Activated CD4-positive, alpha-beta T cell treated with anti-CD3 and anti-CD28 coated beads for 24 hours (primary cell): ENCODE results near the gene OR51V1.

Experiments
- DNase-seq, 2 donors: peaks; one replicate each; pipeline ENCODE4 v3.0.0-alpha.2; 2020; ENCODE audit warnings: low read depth in 2 of 2

OR51V1 gene

DNA sequence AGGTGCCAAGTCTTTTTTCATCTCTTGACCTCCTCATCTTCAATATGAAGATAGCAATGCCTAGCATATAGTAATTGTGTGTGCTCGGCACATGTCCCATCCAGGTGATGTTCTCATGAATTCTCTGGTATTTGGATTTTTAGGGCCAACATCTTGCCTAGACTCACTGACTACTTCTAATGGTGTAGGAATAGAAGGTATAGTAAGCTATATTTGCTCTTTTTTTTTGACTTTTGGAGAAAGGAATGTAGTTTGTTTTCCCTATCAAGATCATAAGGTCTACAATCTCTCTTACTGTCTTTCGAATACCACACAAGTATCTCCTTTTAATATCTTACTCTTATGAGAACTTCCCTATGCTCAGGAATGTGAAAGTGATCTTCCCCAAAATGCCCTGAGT is 30.6 kb upstream of the OR51V1 start:
- no peak for DNase-seq

DNA sequence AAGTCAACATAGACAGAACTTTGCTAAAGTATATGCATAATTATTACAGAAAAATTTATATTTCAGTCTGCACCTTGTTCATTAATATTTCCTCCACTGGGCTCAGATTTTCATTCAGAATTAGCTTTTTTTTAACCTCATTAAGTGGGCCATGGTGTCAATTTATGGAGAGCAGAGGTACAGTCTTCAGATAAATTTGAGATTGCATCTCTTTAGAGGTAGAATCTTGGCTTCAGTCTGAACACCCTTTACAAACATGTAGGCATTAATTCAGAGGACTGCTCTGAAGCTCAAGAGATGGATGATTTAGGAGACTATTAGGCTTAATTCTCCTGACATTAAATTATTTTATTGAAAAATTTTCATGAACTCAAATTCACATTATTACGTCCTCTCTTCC is 29.8 kb upstream of the OR51V1 start:
- DNase-seq = no peak

DNA sequence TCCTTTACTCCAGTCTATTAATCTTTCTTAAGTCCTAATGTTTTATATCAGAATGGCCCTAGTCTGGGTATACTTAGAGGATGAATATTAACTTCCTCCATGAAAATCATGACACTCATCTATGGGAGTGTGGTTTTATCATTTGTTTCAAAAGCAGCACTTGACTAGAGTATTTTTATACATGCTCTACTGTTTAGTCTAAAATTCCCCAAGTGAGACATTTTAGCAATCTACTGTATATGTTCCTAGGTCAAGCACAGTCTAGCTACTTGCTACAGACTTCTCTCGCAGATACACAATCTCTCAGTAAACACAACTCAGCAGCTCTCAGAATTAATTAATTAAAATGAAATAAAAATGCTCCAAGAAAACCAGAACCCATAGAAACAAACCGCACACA is 29.3 kb upstream of the OR51V1 start:
- no peak for DNase-seq

GRCh38 chr11:5229356-5229755 is 28.9 kb upstream of the OR51V1 start:
- DNase-seq = no peak

DNA sequence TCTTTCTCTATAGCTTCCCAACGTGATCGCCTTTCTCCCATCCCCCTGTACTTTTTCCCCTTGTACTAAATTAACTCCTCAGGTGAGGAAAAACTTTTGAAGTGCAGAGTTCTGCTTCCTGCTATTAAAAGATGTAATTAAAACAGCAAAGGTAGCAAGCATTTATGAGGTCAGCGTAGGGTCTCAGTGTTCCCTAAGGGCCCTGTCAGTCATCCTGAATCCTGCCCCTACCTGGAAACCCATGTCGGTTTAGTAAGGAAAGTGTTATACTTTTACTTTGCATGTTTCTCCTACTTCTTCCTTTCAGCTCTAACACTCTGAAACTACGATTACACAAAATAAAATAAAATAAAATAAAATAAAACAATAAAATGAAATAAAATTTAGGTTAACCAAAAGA is 27.6 kb upstream of the OR51V1 start:
- no peak for DNase-seq

DNA sequence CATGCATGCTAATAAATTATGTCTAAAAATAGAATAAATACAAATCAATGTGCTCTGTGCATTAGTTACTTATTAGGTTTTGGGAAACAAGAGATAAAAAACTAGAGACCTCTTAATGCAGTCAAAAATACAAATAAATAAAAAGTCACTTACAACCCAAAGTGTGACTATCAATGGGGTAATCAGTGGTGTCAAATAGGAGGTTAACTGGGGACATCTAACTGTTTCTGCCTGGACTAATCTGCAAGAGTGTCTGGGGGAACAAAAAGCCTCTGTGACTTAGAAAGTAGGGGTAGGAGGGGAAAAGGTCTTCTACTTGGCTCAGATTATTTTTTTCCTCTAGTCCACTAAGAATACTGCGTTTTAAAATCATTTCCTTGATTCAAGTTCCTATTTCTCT is 27.2 kb upstream of the OR51V1 start:
- DNase-seq = no peak

DNA sequence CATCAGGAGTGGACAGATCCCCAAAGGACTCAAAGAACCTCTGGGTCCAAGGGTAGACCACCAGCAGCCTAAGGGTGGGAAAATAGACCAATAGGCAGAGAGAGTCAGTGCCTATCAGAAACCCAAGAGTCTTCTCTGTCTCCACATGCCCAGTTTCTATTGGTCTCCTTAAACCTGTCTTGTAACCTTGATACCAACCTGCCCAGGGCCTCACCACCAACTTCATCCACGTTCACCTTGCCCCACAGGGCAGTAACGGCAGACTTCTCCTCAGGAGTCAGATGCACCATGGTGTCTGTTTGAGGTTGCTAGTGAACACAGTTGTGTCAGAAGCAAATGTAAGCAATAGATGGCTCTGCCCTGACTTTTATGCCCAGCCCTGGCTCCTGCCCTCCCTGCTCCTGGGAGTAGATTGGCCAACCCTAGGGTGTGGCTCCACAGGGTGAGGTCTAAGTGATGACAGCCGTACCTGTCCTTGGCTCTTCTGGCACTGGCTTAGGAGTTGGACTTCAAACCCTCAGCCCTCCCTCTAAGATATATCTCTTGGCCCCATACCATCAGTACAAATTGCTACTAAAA is 26.3 kb upstream of the OR51V1 start, which contains the start of gene HBB:
TSS of gene HBB (minus strand) at position 340 of the 579 bp plus-strand sequence. CDS start at position 290, 50 bp downstream.
- no peak for DNase-seq

GRCh38 chr11:5225480-5225871 is 25.0 kb upstream of the OR51V1 start:
- no peak for DNase-seq

- no peak for DNase-seq
Observed at GRCh38 chr11:5224538-5225479, 24.3 kb upstream of the OR51V1 start.

- DNase-seq = no peak
Observed at GRCh38 chr11:5223686-5224085, 23.2 kb upstream of the OR51V1 start.

GRCh38 chr11:5223146-5223545 is 22.7 kb upstream of the OR51V1 start:
- DNase-seq = no peak

- no peak for DNase-seq
Observed at GRCh38 chr11:5210376-5210885, 9.9 kb upstream of the OR51V1 start.

DNA sequence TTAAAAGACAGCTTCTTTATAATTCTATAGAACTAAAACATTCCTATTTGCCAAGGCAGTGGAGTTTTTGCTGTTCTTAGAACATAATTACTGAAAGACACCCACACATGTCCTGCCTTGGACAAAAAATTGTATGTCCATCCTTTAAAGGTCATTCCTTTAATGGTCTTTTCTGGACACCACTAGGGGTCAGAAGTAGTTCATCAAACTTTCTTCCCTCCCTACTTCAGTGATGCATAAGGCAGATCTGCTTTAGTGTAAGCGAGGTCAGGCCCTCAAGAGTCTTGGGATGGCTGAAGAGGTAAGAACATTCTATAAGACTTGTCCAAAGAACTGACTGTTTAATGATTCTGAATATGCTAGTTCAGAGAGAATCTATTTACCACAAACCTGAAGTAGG is 4.3 kb upstream of the OR51V1 start:
- no peak for DNase-seq

DNA sequence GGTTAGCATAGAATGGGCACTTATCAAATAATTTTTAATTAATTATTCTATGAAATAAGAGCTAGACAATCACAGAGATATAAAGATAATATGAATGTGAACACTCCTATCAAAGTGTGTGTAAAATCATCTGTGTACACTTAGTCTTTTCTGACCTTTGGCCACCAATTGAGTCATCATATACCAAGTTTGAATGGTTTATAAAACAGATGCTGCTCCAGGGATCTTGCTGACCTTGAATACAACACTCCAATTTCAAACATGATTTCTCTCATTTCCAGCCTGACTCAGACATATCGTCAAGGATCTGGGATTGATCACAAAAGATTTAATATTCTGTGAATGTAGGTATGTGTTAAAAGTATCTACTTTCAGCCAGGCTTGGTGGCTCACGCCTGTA is 2.9 kb upstream of the OR51V1 start:
- no peak for DNase-seq

DNA sequence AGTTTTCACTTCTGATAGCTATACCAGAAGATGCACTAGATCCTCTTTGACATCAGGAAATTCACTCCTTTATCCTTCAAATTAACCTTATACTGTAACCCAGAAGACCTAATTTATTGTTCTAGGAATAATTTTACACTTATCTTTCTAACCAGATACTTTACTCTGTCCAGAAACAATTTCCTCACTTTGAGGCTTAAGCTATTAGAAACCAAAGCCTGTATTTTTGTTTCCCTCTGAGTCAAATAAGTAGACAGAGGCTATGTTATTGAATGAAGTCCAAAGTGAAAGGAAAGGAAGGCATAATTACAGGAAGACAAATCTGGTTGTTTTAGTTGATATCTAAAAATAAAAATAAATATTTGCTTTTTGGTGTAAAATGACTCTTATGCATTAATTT is 2.2 kb downstream of the OR51V1 start:
- no peak for DNase-seq

DNA sequence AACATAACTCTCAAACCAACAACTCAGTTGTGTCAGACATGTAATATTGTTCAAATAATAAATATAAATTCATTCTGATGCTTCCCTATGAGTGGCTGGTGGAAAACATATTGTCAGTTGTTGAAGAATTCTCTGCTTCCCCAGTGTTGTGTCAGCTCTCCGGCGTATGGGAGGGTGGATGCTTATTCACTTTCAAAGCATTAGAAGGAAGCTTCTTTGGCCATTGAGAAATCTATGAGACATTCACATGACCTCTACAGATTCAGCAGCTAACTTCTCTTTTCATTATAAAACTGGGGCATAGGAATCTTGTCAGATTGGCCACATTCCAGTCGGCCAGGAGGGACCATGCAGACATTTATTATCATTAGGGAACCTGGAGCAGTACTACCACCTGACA is 2.9 kb downstream of the OR51V1 start:
- DNase-seq = no peak

GRCh38 chr11:5196731-5197130 is 3.8 kb downstream of the OR51V1 start:
- DNase-seq = no peak

GRCh38 chr11:5196067-5196466 is 4.4 kb downstream of the OR51V1 start:
- no peak for DNase-seq

GRCh38 chr11:5192738-5193137 is 7.7 kb downstream of the OR51V1 start:
- no peak for DNase-seq

GRCh38 chr11:5188201-5188600 is 12.3 kb downstream of the OR51V1 start:
- DNase-seq = no peak

GRCh38 chr11:5178046-5178837 is 22.2 kb downstream of the OR51V1 start:
- no peak for DNase-seq

- no peak for DNase-seq
Observed at GRCh38 chr11:5174934-5175333, 25.5 kb downstream of the OR51V1 start.
